Bone marrow (tissue), 2 donors: Measurements from ENCODE around the gene OR52J3.
"Not testable (repeated sequence)": the region's sequence is repeated elsewhere in the genome, so short reads cannot be mapped to it uniquely, and the experiment has no call there.

Experiments used
- DNase-seq, 2 donors: peaks; one replicate each; lab custom pipeline; 2025; lab: John Stamatoyannopoulos, UW

The OR52J3 gene

GRCh38 chr11:5046226-5046625 is at the start of gene OR52J3:
OR52J3 (plus strand) TSS chr11:5046526; CDS start chr11:5046526, 0 bp downstream.
- no peak for DNase-seq

DNA sequence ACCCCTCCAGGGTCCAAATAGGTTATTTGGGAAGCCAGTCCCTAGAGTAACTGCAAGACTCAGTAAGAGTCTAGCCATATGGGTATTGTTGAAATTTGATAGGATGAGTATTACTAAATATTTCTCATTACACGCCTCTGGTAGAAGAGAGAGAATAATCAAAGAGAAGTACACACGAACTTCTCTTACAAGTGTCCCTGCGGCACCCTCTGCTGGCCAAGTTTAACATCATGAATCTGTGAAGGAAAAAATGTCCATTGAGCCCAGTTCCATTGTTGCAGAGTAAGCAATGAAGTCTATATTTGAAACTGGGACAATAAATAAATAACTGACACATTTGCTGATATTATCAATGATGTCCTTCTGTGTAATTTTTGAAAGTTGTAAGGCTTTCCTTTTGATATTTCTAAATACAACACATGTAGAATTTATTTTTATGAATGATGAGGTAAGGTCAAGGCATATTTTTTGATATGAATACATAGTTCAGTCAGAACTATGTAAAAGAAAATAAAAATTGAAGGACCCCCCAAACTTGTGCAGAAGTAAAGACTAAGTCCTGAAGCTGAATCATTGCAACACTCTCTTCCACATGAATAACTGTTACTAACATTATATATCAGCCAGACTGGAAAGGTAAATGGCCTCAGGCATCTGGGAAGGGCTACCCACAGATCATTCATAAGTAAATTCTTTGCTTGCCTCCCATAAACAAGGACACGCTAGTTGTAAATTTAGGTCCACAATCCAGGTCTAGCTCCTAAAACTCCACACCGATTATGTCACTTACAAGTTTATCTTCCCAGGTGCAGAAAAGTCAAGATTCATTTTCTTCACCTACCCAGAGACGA is 41.7 kb upstream of the OR52J3 start:
- DNase-seq, result peak in 1 of 2 donors; percentile 3

DNA sequence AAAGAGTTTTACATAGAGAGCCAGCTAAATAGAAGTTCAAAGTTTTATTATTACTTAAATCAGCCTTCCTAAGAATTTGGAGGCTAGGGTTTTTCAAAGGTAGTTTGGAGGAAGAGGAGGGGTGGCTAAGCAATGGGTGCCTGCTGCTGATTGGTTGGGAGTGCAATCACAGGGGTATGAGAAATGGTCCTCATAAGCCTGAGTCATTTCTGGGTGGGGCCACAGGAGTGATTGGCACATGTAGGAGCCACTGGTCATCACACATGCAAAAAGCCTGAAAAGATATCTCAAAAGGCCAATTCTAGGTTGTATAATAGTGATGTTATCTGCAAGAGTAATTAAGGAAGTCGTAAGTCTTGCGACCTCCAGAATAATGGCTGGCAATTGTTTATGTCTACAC is 38.8 kb upstream of the OR52J3 start:
- DNase-seq, result no peak

DNA sequence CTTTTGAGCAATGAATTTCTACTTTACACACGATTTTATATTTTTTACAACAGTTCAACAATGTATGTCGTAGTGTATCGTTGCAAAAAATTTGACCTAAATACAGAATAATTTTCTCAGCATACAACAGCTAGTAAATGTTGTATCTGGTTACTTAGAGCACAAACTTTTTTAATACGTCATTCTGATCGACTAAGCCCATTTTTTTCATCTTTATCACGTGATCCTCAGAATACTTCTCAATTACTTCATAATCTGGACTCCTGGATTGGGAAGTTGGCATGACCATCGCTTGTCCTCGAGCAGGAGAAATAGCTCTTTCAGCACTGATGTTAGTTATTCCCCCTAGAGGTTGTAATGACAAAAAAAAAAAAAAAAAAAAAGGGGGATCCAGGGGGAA is 35.1 kb upstream of the OR52J3 start:
- no peak for DNase-seq

DNA sequence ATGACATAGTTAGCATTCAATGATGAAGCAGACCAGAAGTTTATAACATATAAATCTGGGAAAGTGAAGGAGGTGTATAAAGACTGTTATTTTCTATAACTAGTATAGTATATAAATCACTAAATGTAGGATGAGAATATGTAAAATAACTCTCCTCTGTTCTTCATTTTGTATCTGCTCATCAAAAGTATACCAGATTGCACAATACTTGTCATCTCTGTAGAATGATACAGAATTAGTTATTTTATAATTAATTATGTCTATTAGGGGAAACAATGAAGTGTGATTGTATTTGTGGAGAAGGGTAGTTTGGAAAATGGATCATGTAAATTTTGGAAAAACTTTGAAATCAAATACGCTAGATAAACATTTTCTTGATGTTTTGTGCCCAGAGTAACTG is 33.3 kb upstream of the OR52J3 start:
- DNase-seq, result no peak

DNA sequence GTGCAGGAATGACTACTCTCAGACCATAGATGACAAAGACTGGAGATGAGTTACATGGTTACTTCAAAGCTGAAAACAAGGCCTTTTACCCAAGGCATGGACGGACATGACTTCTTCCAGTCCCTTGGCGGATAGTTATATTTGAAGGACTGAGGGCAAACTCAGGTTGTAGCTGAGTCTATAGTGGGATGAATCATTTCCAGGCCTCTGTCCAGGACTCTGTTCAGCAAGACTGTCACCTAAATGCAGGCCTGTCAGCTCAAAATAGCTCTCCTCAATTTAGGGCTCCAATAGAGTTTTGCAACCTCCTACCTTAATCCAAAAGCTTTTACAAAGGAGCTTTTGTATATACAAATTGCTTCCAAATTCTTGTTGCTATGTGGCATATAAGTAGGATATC is 24.3 kb upstream of the OR52J3 start:
- no peak for DNase-seq

- no peak for DNase-seq
Measured at GRCh38 chr11:5036669-5037068, 9.7 kb upstream of the OR52J3 start.

GRCh38 chr11:5037926-5038325 is 8.4 kb upstream of the OR52J3 start:
- no peak for DNase-seq

DNA sequence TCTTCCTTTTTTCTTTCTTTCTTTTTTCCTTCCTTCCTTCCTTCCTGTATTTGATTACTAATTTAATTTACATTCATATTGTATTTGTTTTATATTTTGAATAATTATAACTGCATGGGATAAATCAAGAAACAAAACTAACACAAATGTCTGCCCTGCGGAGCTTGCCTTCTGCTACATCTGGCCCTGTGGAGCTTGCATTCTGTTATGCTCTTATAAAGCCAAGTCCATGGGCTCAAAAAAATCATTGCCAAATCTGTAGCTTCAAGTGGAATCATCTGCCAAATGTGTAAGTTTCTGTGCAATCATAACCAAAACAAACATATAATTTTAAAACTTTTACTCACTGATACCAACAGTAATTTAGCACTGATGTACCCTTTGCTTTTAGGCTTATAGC is 8.0 kb upstream of the OR52J3 start:
- DNase-seq, result no peak

DNA sequence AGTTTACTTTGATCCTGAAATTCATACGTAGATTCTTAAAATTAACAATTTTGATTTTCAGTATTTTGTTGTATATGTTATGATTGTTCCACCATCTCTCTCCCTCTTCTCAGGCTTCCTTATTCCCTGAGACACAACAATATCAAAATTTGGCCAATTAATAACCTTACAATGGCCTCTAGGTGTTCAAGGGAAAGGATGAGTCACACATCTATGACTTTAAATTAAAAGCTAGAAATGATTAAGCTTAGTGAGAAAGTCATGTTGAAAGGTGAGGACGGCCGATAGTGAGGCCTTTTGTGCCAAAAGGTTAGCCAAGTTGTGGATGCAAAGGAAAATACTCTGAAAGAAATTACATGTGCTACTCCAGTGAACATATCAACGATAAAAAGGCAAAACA is 5.5 kb upstream of the OR52J3 start:
- no peak for DNase-seq

- no peak for DNase-seq
Measured at GRCh38 chr11:5042091-5042490, 4.2 kb upstream of the OR52J3 start.

GRCh38 chr11:5043380-5043779 is 2.9 kb upstream of the OR52J3 start:
- no peak for DNase-seq

GRCh38 chr11:5046754-5047330 is 516 bp downstream of the OR52J3 start:
- no peak for DNase-seq

- not testable (repeated sequence) for DNase-seq
Measured at GRCh38 chr11:5058679-5059078, 12.4 kb downstream of the OR52J3 start.

GRCh38 chr11:5059391-5059790 is 13.1 kb downstream of the OR52J3 start, which contains the start of gene OR52E2:
OR52E2 (minus strand) TSS chr11:5059627; CDS start chr11:5059627, 0 bp downstream.
- DNase-seq, result no peak

DNA sequence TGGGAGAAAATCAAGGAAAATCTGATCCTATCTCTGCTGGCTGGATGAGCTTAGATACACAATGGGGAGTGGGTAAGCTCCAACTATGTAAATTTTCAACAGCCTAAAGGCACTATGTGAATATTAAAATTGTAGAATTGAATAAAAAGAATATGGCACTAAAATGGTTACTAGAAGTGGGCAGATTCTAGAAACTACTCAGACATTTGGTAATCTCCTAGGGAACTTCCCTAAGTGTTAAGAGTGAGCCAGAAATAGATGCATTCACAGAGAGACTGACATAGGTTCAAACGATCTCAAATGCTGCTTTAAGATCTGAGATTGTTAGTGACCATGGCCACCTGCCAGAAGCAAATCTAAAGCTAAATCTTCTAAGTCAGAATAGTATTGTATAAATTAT is 18.7 kb downstream of the OR52J3 start:
- DNase-seq, result no peak

- no peak for DNase-seq
Measured at GRCh38 chr11:5069272-5069671, 22.9 kb downstream of the OR52J3 start, which contains the start of gene OR52E1. OR52E1 (plus strand) TSS chr11:5069572.

DNA sequence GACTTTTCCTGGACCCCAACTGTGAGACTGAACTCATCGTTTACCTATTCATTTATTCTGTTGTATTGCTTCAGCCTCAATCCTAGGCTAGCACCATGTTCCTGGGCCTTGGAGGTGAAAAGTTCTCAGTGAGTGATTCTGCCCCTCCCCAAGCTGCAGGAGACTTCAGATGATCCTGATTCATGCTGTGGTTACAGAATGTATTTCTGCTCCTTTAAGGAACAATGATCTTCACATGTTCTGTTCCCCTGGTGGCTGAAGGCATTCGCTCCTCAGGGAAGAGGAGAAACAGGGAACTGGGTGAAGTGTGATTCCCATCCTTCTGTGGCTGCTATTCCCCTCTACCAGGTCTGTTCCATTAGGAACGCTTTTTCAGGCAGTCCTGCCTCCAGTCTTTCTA is 25.5 kb downstream of the OR52J3 start:
- DNase-seq, result no peak

- no peak for DNase-seq
Measured at GRCh38 chr11:5081405-5081804, 35.1 kb downstream of the OR52J3 start.

DNA sequence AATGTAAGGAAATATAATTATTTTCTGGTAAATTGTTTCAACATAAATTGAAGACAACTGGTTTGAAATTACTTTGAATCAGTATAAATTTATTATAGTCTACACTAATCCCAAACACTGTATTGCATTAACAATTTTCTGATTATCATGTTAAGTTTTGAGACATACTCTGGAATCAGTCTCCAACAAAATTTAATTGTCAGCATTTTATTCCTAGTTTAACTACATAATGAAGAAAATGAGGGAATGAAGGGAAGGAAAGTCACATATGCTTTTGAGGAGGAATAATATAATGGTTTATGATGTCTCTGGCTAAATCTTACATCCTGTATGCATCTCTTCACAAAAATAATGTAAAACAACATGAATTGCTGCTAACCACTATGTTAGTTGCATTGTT is 37.3 kb downstream of the OR52J3 start:
- DNase-seq, result no peak

DNA sequence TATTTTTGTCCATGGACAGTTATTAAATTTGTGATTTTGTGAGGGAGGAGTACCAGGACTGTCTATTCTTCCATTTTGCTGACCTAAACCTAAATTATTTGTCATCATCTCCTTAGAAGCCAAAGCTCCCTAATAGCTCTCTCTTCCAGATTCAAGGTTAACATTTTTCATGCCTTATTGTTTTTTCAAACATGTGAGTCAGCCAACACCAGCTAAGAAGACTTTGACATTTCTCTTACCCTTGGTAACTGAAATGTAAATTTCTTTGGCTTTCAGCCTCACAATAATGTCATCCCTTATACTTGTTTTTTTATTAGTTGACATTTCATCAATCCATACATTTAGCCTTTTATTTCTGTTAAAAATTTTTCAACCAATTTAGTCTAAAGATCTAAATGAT is 42.2 kb downstream of the OR52J3 start:
- DNase-seq, result no peak

DNA sequence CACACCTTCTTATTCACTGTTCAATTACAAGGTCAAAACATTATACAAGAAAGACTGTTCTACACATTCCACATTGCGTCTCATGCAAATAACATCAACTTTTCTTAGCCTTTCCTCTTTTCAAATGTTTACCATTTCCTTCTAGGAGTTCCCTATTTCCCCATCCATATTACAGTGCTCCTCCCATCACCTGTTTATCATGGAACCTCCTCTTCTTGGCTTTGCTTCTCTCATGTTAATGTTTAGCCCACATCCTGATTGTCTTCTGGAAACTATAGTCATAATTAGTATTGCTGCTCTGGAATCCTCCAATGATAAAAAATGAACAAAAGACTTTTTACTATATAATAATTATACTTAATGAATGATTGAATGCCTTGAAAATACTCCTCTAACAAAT is 44.3 kb downstream of the OR52J3 start:
- DNase-seq, result no peak

GRCh38 chr11:5092821-5093585 is 46.7 kb downstream of the OR52J3 start:
- DNase-seq, result no peak
